Liver (tissue), 9 donors: ENCODE results near the gene TWNK. TPM values are rescaled to one million over a fixed set of nuclear protein-coding genes. Genes with fewer than 3 reads are reported as not detected.

Experiments
- DNase-seq: peaks from one replicate; pipeline ENCODE4 v3.0.0-alpha.2; 2017; ENCODE audit warnings: low spot score
- H3K27ac ChIP-seq, 2 donors: one replicate each; pipeline ENCODE4 v1.7.0; 2013; ENCODE audit warnings: inconsistent platforms in 2 of 2, low read length in 2 of 2, control low read depth in 1 of 2, low read depth in 1 of 2, mild to moderate bottlenecking in 1 of 2
- H3K27me3 ChIP-seq, 4 donors: one replicate each; pipeline versions ENCODE4 v1.6.1 to v1.7.0; 2013; ENCODE audit warnings: low read length in 3 of 4, inconsistent platforms in 1 of 4, mild to moderate bottlenecking in 1 of 4, moderate library complexity in 1 of 4; ENCODE audit not compliant: control insufficient read depth in 4 of 4, insufficient read depth in 4 of 4
- H3K36me3 ChIP-seq, 4 donors: one replicate each; pipeline versions ENCODE4 v1.6.1 to v1.7.0; 2013; ENCODE audit warnings: low read length in 3 of 4, mild to moderate bottlenecking in 3 of 4, low read depth in 1 of 4, moderate library complexity in 1 of 4; ENCODE audit not compliant: control insufficient read depth in 4 of 4, insufficient read depth in 3 of 4
- H3K4me1 ChIP-seq, 4 donors: one replicate each; pipeline versions ENCODE4 v1.6.1 to v1.7.0; 2013; ENCODE audit warnings: low read length in 3 of 4, mild to moderate bottlenecking in 3 of 4, moderate library complexity in 1 of 4; ENCODE audit not compliant: control insufficient read depth in 4 of 4, insufficient read depth in 4 of 4
- H3K4me3 ChIP-seq, 3 donors: one replicate each; pipeline versions ENCODE4 v1.6.1 to v1.7.0; 2013; ENCODE audit warnings: low read length in 3 of 3, control low read depth in 1 of 3, low read depth in 1 of 3, mild to moderate bottlenecking in 1 of 3
- H3K9ac ChIP-seq, 2 donors: one replicate each; pipeline ENCODE4 v1.7.0; 2013; ENCODE audit warnings: low read length in 2 of 2, mild to moderate bottlenecking in 2 of 2, moderate library complexity in 2 of 2, control low read depth in 1 of 2, low read depth in 1 of 2
- H3K9me3 ChIP-seq, 4 donors: one replicate each; pipeline versions ENCODE4 v1.6.1 to v1.7.0; 2013; ENCODE audit warnings: low read length in 3 of 4; ENCODE audit not compliant: control insufficient read depth in 4 of 4
- EGR1 ChIP-seq, 2 donors: IDR thresholded peaks; 2 replicates each; pipeline ENCODE4 v1.6.1; 2016 to 2018; ENCODE audit warnings: antibody characterized with exemption in 2 of 2, low read depth in 2 of 2
- FOXA1 ChIP-seq: IDR thresholded peaks from 2 replicates; pipeline ENCODE4 v1.6.1; 2016; ENCODE audit warnings: antibody characterized with exemption
- FOXA2 ChIP-seq: IDR thresholded peaks from 2 replicates; pipeline ENCODE4 v1.6.1; 2016; ENCODE audit warnings: antibody characterized with exemption
- GABPA ChIP-seq, 2 donors: IDR thresholded peaks in 1 of 2; conservative IDR thresholded peaks in 1 of 2; 2 replicates each; pipeline ENCODE4 v1.6.1; 2016; ENCODE audit warnings: antibody characterized with exemption in 2 of 2, mild to moderate bottlenecking in 1 of 2, moderate library complexity in 1 of 2
- HNF4A ChIP-seq, 2 donors: conservative IDR thresholded peaks; 2 replicates each; pipeline ENCODE4 v1.6.1; 2016; ENCODE audit warnings: antibody characterized with exemption in 2 of 2, mild to moderate bottlenecking in 2 of 2
- JUND ChIP-seq, 2 donors: IDR thresholded peaks; 2 replicates each; pipeline ENCODE4 v1.6.1; 2016; ENCODE audit warnings: antibody characterized with exemption in 2 of 2
- NR2F2 ChIP-seq: IDR thresholded peaks from 2 replicates; pipeline ENCODE4 v1.6.1; 2016; ENCODE audit warnings: antibody characterized with exemption
- RAD21 ChIP-seq, 2 donors: IDR thresholded peaks; 2 replicates each; pipeline ENCODE4 v1.6.1; 2016; ENCODE audit warnings: antibody characterized with exemption in 2 of 2, mild to moderate bottlenecking in 2 of 2
- RXRA ChIP-seq, 2 donors: IDR thresholded peaks; 2 replicates each; pipeline ENCODE4 v1.6.1; 2017 to 2018; ENCODE audit warnings: antibody characterized with exemption in 2 of 2, mild to moderate bottlenecking in 1 of 2
- SP1 ChIP-seq: IDR thresholded peaks from 2 replicates; pipeline ENCODE4 v1.6.1; 2018; ENCODE audit warnings: antibody characterized with exemption, mild to moderate bottlenecking
- TAF1 ChIP-seq: conservative IDR thresholded peaks from 2 replicates; pipeline ENCODE4 v1.6.1; 2016; ENCODE audit warnings: antibody characterized with exemption, mild to moderate bottlenecking
- YY1 ChIP-seq: IDR thresholded peaks from 2 replicates; pipeline ENCODE4 v1.6.1; 2016; ENCODE audit warnings: antibody characterized with exemption, mild to moderate bottlenecking
- WGBS: extraction: QIAGEN DNeasy Blood & Tissue Kit; methylation state at CpG from one replicate; pipeline ENCODE4 v1.1.7; 2013; 5-methylcytosine and 5-hydroxymethylcytosine counted together
- polyA plus RNA-seq, 2 donors: library from polyadenylated mRNA; stranded (reverse) in 1 of 2; unstranded in 1 of 2; fragments of 200-250 nt in 1 of 2; fragments of >200 nt in 1 of 2; fragmentation: Nextera tagmentation in 1 of 2; extraction: Ambion mirVana in 1 of 2; gene quantifications; one replicate each; pipeline versions ENCODE4 v1.2.1 to v1.2.3, GENCODE V29; 2013 to 2015
- total RNA-seq, 2 donors: library from RNA; depleted of rRNA; stranded (reverse); fragments of >200 nt; gene quantifications; one replicate each; pipeline ENCODE4 v1.2.3, GENCODE V29; 2014
- TF ChIP-seq, protein P1 (sequence below): fragments of 150-350 bp; IDR thresholded peaks from 2 replicates; pipeline ENCODE4 v1.5.1; 2017; ENCODE audit warnings: improper control_type of control experiment, low read depth, low read length; ENCODE audit not compliant: missing input control
- TF ChIP-seq, protein P2 (sequence below): IDR thresholded peaks from 2 replicates; pipeline ENCODE4 v1.6.1; 2016; ENCODE audit warnings: antibody characterized with exemption
- TF ChIP-seq, protein P3 (sequence below): IDR thresholded peaks from 2 replicates; pipeline ENCODE4 v1.6.1; 2016; ENCODE audit warnings: antibody characterized with exemption
- TF ChIP-seq, protein P4 (sequence below): IDR thresholded peaks from 2 replicates; pipeline ENCODE4 v1.6.1; 2016; ENCODE audit warnings: antibody characterized with exemption
- donor health status: healthy.
- donor health status: healthy.
- donor health status: healthy.
- donor health status: healthy.
- donor health status: healthy.

TWNK gene
- total and polyA plus RNA-seq, 4 donors: 1.6 to 6.2 (median 4.4) TPM

DNA sequence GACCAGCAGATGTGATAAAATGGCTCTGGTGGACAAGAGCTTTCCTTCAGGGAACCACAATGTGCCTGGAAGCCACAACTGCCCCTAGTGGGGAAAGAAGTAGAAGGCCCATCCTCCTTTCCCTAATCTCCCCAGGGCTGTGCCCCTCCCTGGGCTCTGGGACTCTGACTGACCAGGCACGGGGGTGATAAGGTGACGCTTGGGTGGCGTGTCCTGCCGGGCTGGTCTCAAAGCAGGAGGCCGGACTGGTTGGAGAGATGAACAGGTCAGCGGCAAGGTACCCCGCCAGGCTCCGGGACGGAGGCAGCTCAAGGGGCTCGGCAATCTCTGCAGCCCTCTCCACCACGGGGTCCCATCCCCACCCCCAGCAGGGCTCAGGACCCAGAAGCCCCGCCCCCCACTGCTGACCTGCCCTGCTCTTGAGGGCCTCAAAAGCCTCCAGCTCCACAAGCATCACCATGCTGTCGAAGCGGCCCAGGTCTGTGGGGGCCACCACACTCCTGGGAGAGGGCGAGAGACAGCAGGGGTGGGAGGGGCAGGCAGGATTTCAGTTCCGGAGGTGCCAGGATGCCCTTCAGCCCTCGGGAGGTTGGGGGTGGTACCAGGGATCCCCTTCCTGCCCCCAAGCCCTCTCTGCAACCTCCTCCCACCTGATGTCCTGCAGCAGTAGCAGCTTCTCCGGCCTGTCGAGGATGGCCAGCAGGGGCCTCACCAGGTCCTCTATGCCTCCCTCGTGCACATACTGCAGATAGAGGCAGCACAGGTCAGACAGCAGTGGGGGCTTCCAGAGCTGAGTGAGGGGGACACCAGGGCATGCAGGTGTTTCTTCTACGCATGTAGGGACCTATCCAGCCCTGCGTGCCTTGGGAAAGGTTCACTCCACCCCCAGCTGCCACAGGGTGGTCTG lies 24.4 kb downstream of the TWNK start:
- no peaks in the 10 kb centered on the region for H3K27me3 ChIP-seq
- no peak overlapping the region for H3K4me3 ChIP-seq
- no peaks in the 10 kb centered on the region for H3K9me3 ChIP-seq
- 62% methylated on average over 22 of the region's 22 CpGs for WGBS
- no peak overlapping the region for H3K27ac ChIP-seq
- peaks cover 0 to 12% (median 3%) of the 10 kb centered on the region in 4 donors for H3K4me1 ChIP-seq
- H3K9ac ChIP-seq: no peak overlapping the region
- TF ChIP-seq, protein P1, sequence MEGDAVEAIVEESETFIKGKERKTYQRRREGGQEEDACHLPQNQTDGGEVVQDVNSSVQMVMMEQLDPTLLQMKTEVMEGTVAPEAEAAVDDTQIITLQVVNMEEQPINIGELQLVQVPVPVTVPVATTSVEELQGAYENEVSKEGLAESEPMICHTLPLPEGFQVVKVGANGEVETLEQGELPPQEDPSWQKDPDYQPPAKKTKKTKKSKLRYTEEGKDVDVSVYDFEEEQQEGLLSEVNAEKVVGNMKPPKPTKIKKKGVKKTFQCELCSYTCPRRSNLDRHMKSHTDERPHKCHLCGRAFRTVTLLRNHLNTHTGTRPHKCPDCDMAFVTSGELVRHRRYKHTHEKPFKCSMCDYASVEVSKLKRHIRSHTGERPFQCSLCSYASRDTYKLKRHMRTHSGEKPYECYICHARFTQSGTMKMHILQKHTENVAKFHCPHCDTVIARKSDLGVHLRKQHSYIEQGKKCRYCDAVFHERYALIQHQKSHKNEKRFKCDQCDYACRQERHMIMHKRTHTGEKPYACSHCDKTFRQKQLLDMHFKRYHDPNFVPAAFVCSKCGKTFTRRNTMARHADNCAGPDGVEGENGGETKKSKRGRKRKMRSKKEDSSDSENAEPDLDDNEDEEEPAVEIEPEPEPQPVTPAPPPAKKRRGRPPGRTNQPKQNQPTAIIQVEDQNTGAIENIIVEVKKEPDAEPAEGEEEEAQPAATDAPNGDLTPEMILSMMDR: peak; percentile 5
- no peak for TF ChIP-seq YY1
- DNase-seq: no peak
- H3K36me3 ChIP-seq: no peaks in the 10 kb centered on the region

DNA sequence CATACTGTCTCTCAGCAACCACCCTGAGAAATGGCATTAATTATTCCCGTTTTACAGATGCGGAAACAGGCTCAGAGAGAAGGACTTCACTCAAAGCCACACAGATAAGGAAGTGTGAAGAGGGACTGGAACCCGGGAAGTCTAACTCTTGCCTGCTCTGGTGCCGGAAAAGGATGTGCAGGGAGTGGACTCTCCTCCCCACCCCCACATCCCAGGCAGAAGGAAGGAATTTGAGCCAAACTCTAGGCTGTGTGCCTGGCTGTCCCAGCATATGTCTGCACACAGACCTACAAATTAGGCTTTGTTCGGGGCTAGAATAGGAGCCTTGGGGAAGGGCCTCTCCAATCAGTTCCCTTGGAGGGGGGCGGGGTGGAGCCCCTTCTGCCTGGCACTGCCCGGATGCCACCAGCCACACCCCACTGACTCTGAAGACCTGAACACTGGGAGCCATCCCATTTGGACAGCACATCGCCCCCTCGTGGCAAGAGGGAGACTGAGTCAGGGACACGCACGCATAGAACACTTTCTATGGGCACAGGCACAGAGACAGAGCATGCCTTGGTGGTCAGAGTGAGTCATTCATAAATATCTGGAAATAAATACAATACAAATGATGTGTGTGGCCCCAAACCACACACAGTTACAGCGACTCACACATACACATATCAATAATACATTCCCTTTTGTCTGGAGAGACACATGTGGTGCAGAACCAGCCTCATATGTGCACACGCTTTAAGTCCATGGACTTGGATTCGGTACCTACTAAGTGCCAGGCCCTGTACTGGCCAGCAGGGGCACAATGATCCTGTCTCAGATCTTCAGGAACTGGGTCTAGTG lies 25.4 kb downstream of the TWNK start:
- Histone ChIP-seq H3K4me1 (peaks cover 0 to 9% (median 3%) of the 10 kb centered on the region in 4 donors), H3K36me3 (no peaks in the 10 kb centered on the region), H3K9ac (no peak overlapping the region), H3K27ac (no peak overlapping the region), H3K9me3 (no peaks in the 10 kb centered on the region), H3K27me3 (no peaks in the 10 kb centered on the region), H3K4me3 (no peak overlapping the region)
- WGBS: 24% methylated on average over 14 of the region's 14 CpGs
- peak; percentile 81 for DNase-seq
- TF ChIP-seq, protein P2, sequence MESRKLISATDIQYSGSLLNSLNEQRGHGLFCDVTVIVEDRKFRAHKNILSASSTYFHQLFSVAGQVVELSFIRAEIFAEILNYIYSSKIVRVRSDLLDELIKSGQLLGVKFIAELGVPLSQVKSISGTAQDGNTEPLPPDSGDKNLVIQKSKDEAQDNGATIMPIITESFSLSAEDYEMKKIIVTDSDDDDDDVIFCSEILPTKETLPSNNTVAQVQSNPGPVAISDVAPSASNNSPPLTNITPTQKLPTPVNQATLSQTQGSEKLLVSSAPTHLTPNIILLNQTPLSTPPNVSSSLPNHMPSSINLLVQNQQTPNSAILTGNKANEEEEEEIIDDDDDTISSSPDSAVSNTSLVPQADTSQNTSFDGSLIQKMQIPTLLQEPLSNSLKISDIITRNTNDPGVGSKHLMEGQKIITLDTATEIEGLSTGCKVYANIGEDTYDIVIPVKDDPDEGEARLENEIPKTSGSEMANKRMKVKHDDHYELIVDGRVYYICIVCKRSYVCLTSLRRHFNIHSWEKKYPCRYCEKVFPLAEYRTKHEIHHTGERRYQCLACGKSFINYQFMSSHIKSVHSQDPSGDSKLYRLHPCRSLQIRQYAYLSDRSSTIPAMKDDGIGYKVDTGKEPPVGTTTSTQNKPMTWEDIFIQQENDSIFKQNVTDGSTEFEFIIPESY: no peak
- TF ChIP-seq, protein P1: peak; percentile 84
- TF ChIP-seq FOXA1: no peak
- peak; percentile 75 to 87 for TF ChIP-seq RAD21 (IDR thresholded peaks at IDR 0.05)
- TF ChIP-seq JUND (IDR thresholded peaks at IDR 0.05): peak in 1 of 2 donors; percentile 16
- peak; percentile 10 for TF ChIP-seq SP1

DNA sequence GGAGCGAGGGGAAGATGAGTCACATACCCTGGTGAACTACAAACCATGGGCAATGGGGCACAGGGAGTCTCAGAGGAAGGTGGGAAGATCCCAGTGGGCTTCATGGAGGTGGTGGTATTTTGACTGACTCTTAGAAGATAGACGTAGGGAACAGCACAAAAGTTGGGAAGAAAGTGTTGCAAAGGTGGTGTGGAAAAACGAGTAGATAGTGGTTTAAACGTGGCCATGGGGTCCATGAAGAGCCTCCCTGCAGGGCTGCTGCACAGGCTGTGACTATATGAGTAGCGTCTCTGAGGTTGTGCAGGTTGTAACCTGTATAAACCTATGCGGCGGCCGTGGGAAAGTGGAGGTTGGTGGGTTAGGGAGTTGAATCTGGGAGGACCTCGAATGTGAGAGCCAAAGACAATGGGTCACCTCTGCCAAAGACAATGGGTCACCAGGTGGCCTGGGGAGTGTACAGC lies 26.1 kb downstream of the TWNK start:
- DNase-seq: no peak
- H3K36me3 ChIP-seq: no peaks in the 10 kb centered on the region
- TF ChIP-seq RXRA (IDR thresholded peaks at IDR 0.05) (no peak), GABPA (IDR thresholded peaks at IDR 0.05 in 1 of 2, conservative IDR thresholded peaks at IDR 0.05 in 1 of 2) (no peak), RAD21 (IDR thresholded peaks at IDR 0.05) (no peak), EGR1 (IDR thresholded peaks at IDR 0.05; ENCODE audit: low read depth in 2 of 2) (no peak), JUND (IDR thresholded peaks at IDR 0.05) (no peak), TAF1 (no peak), HNF4A (conservative IDR thresholded peaks at IDR 0.05) (no peak), NR2F2 (no peak), FOXA2 (no peak)
- TF ChIP-seq, protein P3, sequence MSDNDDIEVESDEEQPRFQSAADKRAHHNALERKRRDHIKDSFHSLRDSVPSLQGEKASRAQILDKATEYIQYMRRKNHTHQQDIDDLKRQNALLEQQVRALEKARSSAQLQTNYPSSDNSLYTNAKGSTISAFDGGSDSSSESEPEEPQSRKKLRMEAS: no peak
- TF ChIP-seq, protein P1: no peak
- TF ChIP-seq, protein P4, sequence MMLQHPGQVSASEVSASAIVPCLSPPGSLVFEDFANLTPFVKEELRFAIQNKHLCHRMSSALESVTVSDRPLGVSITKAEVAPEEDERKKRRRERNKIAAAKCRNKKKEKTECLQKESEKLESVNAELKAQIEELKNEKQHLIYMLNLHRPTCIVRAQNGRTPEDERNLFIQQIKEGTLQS: no peak

More for the DNA sequence above, 26.1 kb downstream of the TWNK start:
- Histone ChIP-seq H3K27ac (no peak overlapping the region), H3K4me3 (no peak overlapping the region), H3K27me3 (peaks cover 0 to 2% (median under 1%) of the 10 kb centered on the region in 4 donors), H3K9me3 (no peaks in the 10 kb centered on the region), H3K4me1 (peaks cover 0 to 9% (median 3%) of the 10 kb centered on the region in 4 donors), H3K9ac (no peak overlapping the region)
- WGBS: 52% methylated on average over 9 of the region's 9 CpGs
